ENCODE measurements around the gene TMCC1.
"Not testable (repeated sequence)": the region's sequence is repeated elsewhere in the genome, so short reads cannot be mapped to it uniquely, and the experiment has no call there.

The TMCC1 gene

DNA sequence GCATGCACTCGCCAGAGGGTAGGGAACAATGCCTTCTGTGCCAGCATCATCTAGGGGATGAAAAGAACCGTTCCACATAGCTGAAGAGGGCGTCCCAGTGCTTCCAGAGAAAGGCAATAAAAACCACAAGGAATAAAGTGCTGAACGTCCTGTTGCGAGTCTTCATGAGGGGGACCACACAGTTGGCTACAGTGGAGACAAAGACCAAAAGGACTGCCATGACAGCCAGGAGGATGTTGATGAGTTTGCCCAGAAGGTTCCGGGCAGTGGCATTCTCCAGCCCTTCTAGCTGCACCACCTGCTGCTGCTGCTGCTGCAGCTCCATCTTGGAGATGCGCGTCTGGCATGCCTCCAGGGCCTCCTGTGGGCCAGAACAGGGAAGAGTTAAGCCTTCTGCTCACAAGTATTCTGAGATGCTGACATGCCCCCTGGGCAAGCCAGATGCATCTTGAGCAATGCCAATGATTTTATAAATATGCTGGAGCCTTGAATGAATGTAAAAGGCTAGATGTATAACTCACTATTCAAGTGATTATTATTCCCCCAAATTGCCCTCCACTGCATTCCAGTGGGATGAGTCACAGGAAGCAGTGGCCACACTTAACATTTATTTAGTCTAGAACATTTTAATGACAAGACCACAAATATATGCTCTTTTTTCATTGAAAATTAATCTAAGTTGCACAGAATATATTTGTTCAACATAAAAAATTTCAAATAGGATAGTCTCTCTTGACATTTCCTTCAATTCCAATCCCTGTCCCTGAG is 241.9 kb downstream of the TMCC1 start:
- no peak for DNase-seq (ENCODE audit: low read depth in 3 of 3)

DNA sequence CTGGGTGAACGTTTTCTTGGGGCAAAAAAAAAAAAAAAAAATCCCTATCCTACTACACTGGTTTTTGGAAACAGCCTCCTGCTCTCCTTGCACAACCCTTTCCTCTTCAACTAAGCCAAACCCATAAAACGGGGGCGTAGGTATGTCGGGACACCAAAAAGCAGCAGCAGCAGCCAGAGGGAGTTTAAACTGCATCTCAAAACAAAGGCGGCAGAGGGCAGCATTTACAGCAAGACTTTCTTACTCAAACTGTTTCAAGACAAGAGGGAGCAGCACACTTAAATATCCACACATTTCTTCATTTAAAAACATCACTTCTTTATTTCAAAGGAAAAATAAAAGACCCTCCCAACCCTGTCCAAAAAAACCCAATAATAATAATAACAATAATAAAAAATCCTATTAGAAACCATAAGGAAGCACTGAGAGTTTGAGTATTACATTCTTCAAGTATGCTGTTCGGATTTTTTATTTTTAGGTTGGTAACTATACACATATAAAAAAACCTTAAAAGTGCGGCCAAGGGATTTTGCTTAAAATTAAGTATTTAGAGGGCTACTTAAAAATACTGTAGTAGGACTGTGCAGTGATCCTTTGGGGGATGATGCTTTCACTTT is 243.1 kb downstream of the TMCC1 start:
- peak; percentile 11 to 46 (median 44) for DNase-seq (ENCODE audit: low read depth in 3 of 3)

DNA sequence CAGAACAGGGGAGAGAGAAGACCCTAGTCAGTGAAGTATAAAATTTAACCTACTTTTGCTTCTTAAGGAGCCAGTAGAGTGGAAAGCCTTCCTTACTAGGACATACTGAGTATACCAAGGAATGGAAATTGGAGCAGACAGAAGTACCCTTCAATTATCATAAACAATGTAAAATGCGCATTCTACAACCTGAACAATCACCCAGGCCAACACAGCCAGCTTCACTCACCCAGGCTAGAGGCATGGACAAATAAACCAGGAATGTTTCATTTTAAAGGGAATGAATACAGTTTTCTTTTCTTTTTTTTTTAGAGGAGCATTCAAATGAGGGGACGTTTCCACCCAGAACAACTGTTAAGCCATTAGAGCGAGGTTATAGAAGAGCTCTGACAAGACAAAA is 245.1 kb downstream of the TMCC1 start:
- DNase-seq (ENCODE audit: low read depth in 3 of 3): no peak

DNA sequence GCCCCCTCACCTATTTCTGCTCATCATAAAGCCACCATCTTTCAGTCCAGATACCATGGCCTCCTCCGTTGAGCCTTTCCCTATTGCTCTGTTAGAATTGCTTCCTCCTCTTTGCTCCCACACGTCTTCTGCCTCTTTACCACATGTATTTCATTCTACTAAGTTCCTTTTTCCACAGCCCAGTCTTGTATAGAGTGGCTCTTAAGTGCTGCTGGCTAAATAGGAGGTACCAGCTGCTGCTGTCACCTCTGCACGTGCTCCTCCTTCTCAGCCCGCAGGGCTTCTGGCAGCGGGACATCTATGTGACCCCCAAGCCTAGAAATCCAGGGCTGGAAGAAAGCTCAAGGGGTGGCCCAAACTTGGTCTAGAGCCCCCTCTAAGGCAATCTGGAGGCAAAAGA is 248.2 kb downstream of the TMCC1 start:
- DNase-seq (ENCODE audit: low read depth in 3 of 3): no peak

DNA sequence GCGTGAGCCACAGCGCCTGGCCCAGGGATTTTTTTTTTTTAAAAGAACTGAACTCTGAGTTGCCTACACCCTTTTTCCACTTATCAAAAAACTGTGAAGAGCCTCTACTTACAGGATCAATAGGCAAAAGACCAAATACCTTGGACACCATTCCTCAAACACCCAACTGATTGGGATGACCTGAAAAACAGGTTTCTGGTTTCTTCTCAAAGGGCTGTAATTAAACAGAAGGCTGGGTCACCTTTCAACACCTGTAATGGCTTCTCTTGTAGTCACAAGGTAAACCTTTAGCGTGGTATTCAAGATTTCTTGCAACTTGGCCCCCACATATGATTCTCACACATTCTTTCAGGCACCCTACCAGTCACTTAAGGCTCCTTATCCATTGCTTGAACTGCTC is 248.7 kb downstream of the TMCC1 start:
- no peak for DNase-seq (ENCODE audit: low read depth in 3 of 3)

DNA sequence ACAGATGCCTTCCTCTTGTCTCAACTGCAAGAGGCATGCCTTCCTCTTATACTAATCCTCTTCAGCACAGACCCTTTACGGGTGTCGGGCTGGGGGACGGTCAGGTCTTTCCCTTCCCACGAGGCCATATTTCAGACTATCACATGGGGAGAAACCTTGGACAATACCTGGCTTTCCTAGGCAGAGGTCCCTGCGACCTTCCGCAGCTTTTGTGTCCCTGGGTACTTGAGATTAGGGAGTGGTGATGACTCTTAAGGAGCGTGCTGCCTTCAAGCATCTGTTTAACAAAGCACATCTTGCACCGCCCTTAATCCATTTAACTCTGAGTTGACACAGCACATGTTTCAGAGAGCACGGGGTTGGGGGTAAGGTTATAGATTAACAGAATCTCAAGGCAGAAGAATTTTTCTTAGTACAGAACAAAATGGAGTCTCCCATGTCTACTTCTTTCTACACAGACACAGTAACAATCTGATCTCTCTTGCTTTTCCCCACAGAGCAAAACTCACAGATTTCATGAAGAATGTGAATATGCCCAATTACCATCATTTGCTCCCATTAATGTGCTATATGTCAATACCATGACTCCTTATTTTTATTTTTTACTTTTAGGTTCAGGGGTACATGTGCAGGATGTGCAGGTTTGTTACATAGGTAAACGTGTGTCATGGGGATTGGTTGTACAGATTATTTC is 251.8 kb downstream of the TMCC1 start:
- not testable (repeated sequence) for DNase-seq (ENCODE audit: low read depth in 3 of 3)

DNA sequence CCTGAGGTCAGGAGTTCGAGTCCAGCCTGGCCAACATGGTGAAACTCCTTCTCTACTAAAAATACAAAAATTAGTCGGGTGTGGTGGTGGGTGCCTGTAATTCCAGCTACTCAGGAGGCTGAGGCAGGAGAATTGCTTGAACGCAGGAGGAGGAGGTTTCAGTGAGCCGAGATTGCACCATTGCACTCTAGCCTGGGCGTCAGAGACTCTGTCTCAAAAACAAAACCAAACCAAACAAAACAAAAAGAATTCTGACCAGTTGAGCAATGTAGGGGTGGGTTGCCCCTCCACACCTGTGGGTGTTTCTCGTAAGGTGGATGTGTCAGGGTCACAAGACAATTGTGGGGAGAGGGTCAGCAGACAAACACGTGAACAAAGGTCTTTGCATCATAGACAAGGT is 252.5 kb downstream of the TMCC1 start:
- not testable (repeated sequence) for DNase-seq (ENCODE audit: low read depth in 3 of 3)

DNA sequence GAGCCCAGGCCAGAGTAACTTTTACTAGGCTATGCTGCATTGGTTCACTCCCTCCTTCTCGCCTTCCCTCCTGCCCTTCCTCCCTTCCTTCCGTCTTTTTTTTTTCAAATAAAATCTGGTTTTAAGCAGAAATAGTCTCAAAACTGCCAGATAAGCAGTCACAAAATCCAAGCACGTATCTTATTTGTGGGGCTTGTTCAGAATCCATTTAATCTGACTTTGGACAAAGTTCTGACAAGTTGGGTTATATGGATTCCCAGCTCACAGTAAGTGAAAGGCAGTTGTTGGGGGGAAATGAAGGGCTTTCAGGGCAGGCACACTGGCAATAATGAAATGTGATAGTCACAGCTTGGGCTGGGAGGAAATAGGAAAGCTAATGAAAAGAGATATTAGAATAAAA is 255.0 kb downstream of the TMCC1 start:
- no peak for DNase-seq (ENCODE audit: low read depth in 3 of 3)

DNA sequence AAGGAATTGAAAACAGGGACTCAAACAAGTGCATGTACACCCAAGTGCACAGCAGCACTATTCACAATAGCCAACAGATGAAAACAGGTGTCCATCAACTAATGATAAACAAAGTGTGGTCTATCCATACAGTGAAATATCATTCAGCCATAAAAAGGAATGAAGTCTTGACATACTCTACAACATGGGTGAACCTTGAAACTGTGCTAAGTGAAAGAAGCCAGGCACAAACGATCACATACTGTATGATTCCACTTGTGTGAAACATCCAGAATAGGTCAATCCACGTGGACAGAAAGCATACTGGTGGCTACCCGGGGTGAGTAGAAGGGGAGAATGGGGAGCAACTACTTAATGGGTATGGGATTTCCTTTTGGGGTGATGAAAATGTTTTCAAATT is 257.4 kb downstream of the TMCC1 start:
- no peak for DNase-seq (ENCODE audit: low read depth in 3 of 3)

DNA sequence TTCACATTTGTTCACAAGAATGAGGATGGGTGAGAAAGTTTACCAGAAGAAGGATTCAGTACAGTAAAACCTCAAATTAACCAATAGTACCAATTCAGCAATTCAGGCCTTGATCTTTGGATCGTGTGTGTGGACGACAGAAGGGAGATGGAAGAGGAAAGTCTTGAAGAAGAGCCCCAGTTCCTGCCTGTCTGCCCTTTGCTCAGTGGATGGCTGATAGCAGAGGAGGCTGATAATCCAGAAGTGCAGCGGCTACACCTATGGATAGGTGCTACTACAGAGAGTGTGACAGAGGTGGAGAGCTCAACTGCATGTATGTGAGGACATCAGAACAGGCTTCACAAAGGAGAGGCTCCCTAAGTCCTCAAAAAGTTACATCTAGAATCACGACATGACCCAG is 257.9 kb downstream of the TMCC1 start:
- no peak for DNase-seq (ENCODE audit: low read depth in 3 of 3)

DNA sequence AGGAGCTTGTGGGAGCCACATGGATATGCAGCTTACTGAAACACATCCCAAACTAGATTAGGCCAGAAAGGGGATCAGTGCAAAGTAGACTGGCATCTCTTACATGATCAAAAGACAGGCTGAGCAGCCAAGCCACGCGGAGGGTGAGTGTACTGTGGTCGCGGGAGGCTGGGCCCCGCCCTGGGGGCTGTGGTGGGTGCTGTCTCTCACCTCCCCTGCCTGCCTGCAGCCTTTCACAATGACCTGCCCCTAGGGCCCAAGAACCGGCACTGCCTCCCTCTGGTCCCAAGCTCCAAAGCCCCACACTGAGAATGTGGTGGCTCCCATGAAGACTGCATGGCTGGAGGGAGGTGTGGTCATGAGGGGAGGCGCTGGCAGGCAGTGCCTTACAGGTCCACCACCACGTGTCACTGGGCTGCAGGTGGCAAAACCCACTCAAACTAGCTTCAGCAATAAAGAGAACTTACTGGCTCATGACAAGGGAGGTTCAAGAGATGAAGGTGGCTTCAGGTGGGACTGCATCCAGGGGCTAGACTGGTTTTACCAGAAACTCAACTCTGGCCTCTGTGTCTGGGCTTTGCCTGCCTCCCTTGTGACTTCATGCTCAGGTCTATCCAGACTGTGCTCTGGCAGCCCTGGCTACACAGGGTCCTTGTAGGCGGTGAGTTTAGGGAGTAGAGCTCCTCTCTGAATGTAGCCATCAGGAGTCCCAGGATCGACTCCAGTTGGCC is 259.6 kb downstream of the TMCC1 start:
- no peak for DNase-seq (ENCODE audit: low read depth in 3 of 3)

DNA sequence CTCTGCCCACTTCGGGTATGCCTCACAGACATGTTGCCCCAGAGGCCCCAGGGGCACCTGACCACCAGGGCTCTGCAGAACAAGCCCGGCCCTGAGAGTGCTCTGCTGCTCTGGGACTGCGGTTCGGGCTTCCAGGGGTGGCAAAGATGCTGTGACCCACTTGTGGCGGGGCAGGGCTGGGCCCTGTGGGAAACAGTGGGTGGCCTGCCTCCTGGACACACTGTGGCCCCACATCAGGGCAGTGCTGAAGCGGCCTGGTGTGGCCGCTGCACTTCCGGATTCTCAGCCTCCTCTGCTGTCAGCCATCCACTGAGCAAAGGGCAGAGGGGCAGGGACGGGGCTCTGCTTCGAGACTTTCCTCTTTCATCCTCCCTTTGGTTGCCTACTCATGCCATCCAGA is 260.5 kb downstream of the TMCC1 start:
- DNase-seq (ENCODE audit: low read depth in 3 of 3): no peak

DNA sequence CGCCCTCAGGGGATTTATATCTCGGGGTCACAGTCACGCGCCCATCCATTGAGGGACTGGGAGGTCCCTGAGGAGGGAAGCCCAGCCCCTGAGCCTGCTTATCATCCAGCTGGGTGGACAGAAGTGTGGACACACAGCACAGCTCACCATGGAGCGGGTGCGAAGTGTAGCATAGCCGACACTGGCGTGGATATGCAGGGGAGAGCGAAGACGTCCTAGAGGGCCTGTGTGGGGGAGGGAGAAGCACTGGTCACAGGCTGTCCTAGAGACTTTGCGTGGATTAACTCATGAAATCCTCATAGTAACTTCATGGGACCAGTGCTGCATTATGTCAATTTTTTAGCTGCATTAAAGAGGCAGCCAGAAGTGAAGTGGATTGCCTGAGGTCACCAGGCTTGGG is 261.0 kb downstream of the TMCC1 start:
- no peak for DNase-seq (ENCODE audit: low read depth in 3 of 3)

DNA sequence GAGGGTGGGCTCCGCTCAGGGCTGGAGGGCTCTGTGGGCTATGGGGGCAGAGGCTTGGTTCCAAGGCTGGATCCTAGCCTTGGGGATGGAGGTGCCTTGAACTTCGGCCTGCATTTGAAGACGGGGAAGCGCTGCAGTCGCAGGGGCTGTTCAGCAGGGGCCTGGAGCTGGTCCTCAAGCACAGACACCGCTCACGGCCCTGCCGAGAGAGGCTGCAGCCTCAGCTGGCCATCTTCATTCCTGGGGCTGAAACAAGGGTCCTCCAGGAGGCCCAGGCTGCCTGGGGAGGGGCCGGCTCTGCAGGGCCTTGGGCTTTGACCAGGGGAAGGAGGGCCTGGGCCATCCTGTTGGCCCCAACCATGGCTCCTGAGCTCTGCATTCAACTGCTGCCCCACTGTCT is 261.5 kb downstream of the TMCC1 start:
- no peak for DNase-seq (ENCODE audit: low read depth in 3 of 3)

DNA sequence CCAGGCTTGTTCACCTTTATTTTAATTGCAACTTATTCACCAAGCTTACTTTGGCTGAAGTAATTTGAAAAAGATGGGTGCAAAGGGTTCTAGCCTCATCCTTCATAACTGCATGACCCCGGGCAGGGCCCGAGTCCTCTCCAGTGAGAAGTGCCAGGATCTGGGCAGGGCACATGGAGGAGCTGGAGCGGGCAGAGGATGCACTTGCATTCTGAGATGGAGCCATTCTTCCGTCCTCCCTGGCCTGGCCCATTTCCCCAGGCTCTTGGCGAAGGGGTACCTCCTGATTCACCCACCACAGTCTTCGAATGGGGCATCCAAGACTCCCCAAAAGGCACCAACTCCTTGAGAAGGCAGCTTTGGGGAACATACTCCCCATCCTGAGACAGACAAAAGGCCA is 264.5 kb downstream of the TMCC1 start:
- DNase-seq (ENCODE audit: low read depth in 3 of 3): no peak

DNA sequence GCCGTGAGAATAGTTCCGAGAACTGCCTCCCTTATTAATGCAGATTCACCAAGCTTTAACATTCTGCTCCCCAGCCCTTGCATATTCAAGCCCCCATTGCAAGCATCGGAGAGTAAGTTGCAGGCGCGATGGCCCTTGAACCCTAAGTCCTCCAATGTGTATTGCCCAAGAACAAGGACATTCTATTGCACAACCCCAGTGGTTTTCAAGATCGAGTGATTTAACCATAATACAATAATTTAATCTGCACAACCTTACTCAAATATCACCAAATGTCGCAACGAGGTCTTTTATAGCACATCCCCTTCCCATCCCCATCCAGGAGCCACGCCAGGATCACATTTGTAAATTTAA is 265.4 kb downstream of the TMCC1 start:
- no peak for DNase-seq (ENCODE audit: low read depth in 3 of 3)

DNA sequence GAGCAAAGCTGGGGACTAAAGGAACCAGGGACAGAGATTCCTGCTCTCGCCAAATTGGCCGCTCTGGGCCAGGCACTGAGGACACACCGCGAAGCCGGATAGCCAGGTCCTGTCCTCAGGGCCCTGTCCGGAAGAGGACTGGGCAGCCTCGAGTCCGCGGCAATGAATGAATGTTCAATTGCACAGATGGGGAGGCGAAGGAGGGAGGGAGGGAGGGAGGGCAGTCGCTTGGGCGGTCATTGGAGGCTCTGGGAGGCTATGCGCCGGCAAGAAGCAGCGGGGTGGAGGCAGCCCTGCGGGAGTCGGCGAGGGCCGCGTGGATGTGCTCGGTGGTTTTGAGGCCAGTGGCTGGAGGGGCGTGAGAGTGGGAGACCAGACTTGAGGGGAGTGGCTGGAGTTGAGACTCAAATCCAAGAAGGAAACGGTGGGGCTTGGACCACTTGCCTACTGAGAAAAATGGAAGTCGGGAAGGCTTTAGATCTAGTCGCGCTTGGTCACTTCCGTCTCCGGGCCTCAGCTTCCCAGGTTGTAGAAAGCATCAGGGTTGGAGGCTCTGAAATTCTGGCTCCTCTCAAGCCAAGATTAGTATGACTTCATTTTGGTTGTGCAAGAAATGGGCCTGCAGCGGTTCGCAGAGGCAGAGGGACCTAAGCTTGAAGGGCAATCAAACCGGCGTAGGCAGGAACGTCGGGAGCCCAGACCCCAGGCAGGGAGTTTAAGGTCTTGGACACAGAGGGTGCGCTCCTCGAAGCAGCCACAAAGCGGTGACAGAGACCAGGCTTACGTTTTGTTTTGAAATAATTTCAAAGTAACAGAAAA is 266.0 kb downstream of the TMCC1 start:
- peak in 2 of 3 experiments; percentile 30 to 61 for DNase-seq (ENCODE audit: low read depth in 3 of 3)

DNA sequence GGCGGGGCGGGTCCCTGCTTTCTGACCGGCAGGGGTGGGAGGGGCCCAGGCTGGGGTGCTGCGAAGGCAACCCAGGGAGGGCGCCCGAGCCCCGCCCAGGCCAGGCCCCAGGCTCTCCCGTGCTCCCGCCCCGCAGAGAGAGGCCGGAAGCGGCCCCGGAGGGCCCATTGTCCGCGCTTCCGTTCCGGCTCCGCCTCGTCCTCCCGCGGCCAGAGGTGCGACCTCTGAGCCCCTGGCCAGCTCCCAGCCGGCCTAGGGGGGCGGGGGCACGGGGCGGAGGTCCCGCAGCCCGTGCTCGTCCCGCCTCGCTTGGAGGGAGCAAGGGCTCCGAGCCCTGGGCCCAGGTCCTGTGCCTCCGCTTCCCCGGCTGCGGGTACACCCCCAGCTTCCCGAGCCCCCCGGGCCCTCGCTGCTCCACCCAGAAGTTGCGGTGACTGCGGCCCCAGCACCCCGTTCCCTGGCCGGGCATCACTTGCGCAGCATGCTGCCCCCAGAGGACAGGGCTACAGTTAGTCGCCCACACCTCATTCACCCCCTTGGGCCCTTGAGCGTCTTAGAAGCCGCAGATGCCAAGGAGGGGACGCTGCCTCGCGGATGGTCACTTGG is 266.7 kb downstream of the TMCC1 start:
- peak; percentile 46 to 82 (median 50) for DNase-seq (ENCODE audit: low read depth in 3 of 3)

DNA sequence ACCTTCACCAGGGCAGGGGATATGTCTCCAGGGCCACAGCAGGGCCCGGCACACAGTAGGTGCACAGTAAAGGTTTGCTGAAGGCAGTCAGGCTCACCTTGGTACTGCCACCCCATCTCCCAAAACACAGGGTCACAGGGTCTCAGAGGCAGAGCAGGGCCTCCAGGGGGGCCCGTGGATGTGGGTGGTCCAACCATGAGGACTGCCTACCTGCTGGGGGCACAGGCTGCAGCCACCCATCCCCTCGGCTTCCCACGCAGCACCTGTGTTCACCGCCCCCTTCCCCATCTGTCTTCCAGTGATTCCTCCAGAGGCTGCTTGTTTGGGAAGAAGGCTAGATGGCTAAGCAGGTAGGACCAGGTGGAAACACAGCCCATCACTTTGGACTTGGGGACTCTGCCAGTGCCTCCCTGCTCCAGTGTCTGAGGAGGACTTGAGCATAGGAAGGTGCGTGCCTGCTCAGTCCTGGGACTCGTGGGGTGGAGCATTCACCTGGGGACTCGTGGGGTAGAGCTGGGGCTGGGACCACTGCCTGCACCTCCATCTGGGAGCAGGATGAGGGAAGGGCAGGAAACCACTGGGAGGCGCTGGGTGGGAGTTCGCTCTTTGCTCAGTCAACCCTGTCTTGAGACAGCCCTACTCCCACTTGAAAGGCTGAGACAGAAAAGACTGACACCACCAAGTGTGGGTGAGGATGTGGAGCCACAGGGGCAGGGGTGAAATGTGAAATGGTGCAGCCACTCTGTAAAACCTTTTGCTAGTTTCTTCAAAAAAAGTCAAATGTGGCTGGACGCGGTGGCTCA is 268.2 kb downstream of the TMCC1 start:
- no peak for DNase-seq (ENCODE audit: low read depth in 3 of 3)

DNA sequence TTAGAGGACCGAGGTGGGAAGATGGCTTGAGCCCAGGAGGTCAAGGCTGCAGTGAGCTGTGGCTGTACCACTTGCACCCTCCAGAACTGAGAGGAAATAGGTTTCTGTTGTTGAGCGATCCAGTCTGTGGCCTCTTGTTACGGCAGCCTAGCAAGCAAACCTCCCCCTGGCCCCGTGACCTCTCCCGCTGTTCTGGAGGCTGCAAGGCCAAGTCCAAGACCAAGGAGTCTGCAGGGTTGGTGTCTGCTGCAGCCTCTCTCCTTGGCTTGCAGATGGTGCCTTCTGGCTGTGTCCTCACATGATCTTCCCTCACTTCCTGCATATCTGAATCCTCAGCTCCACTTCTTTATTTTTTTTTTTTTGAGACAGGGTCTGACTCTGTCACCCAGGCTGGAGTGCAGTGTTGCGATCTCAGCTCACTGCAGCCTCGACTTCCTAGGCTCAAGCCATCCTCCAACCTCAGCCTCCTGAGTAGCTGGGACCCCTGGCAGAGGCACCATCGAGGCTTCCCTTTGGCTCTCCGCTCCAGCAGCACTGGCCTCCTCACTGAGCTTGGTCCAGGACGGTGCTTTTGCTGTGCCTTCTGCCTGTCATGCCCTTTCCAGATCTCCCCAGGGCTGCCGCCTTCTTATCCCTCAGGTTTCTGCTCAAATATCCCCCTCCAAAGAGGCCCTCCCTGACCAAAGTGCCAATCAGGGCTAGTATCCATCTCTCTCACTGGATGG is 269.0 kb downstream of the TMCC1 start:
- DNase-seq (ENCODE audit: low read depth in 3 of 3): no peak

Data from stimulated activated CD4-positive, alpha-beta T cell treated with anti-CD3 and anti-CD28 coated beads, TNF-alpha, amount 100 ng/mL, for 24 hours (primary cell).